NOMO-1 treated with dmso at 0.1 percent for 144 hours (cell line): Measurements from ENCODE around the gene TDRD6.

Experiments used
- DNase-seq: peaks from one replicate; lab custom pipeline; 2025; ENCODE audit not compliant: unreplicated experiment; lab: John Stamatoyannopoulos, UW

Gene TDRD6

DNA sequence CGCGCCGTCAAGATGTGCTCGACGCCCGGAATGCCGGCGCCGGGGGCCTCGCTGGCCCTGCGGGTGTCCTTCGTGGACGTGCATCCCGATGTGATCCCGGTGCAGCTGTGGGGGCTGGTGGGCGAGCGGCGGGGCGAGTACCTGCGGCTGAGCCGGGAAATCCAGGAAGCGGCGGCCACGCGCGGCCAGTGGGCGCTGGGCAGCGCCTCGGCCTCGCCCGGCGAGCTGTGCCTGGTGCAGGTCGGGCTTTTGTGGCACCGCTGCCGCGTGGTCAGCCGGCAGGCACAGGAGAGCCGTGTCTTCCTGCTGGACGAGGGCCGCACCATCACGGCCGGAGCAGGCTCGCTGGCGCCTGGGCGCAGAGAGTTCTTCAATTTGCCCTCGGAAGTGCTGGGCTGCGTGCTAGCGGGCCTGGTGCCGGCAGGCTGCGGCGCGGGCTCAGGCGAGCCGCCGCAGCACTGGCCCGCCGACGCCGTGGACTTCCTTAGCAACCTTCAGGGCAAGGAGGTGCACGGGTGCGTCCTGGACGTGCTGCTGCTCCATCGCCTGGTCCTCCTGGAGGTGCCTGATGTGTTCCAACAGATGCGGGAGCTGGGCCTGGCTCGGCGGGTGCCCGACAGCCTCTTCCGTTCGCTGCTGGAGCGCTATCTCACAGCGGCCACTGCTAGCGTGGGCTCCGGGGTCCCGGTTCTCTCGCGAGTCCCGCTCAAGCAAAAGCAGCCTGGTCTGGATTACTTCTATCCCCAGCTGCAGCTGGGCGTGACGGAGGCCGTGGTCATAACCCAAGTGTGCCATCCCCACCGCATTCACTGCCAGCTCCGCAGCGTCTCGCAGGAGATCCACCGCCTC, 656 bp downstream of the TDRD6 start:
- no peak for DNase-seq

- no peak for DNase-seq
Measured at GRCh38 chr6:46688966-46689335, 1.3 kb downstream of the TDRD6 start.

GRCh38 chr6:46689657-46690056, 2.0 kb downstream of the TDRD6 start:
- DNase-seq, result no peak

GRCh38 chr6:46690141-46690755, 2.6 kb downstream of the TDRD6 start:
- DNase-seq, result no peak

GRCh38 chr6:46690911-46691451, 3.3 kb downstream of the TDRD6 start:
- no peak for DNase-seq

DNA sequence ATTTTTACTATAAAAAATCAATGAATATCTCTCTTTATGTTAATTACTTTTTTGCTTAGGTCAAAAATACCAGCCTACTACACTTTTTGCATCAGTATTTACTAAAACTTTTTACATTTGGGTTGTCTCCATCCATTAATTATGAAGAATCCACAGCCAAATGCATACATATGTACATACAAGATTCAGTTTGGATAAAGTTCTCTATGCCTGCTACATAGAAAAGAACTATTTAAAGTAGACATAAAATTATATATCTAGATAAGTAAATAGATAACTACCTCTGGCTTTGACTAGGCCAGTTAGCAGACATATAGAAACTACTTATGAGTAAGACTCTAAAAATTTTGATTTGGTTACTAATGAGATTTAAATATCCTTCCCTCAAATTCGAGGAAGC, 12.3 kb downstream of the TDRD6 start:
- DNase-seq, result no peak

GRCh38 chr6:46704562-46704961, 16.9 kb downstream of the TDRD6 start:
- DNase-seq, result peak; percentile 40

- DNase-seq, result no peak
Measured at GRCh38 chr6:46706464-46706863, 18.8 kb downstream of the TDRD6 start.

- no peak for DNase-seq
Measured at GRCh38 chr6:46711491-46711890, 23.8 kb downstream of the TDRD6 start.

DNA sequence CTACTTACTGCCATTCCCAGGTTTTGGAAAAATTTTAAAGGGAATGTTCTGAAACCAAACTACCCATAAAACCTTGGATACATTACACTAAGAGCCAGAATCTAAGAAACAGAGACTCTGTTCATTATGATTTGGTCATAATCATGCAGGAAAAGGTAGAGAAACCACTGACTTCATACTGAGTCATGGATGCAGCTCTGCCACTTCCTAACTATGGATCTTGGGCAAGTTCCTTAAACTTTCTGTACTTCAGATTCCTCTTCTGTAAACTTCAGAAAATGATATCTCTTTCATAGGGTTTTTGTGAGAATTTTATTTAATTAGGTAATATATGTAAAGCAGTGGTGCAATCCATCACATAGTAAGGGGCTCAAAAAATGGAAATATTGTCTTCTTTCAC, 27.5 kb downstream of the TDRD6 start:
- DNase-seq, result peak; percentile 27

DNA sequence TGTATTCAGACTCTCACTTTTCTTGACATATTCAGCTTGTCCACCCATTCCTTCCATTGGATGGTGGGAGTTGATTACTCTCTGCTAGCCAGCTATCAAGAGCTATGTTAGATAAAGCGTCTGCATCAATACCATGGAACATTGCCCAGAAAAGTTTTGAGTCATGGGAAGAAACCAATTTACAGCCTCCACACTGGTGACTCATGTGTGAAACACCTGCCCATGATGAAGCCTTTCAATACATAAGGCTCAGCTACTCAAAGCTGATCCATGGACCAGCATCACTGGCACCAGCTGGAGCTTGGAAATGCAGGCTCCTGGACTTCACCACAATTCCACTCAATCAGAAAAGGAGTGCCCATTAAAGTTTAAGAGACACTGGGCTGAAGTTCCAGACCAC, 31.4 kb downstream of the TDRD6 start:
- DNase-seq, result no peak

GRCh38 chr6:46720401-46720800, 32.7 kb downstream of the TDRD6 start:
- no peak for DNase-seq

DNA sequence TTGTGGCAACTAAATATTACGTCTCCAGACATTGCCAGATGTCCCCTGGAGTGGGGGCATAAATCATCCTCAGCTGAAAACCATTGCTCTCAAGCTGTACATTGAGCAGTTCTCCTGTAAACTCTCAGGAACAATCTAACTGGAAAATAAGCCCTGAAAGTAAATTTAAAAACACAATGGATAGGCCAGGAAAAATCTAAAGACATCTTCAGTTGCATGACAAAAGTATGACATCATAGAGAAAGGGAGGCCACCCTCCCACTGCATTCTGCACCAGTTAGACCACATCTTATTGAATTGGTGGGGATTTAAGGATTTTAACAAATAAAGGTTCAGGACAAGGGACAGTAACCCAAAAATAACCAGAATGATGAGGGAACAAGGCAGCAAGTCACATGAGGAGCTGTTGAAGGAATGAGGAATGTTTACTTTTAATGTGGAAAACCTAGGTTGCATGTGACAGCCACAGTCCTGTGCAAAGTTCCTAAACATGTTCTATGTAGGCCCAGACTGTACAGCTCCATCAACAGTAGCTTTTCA, 42.2 kb downstream of the TDRD6 start:
- no peak for DNase-seq

DNA sequence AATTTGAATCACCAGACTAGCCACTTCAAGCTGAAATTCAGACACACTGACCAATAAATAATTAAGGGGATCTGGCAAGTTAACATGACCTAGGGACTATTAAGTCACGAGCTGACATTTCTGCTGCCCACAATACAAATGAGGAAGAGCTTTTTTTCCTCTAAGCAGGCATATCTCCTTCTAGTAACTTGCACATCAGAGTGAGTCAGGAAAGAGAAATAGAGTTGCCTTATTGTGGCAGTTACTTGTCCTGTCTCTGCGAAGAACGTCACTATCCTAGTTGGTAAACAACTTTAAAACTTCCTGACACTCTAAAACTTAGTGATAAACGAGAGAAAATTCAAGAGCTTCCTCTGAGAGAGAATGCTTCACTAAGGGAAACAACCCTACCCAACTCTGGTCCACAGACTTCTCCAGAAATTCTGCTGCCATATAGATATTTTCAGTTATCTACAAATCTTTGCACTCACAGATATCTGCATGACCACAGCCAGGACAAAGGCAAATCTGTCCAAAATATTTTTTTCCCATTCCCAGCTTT, 43.3 kb downstream of the TDRD6 start:
- peak; percentile 56 for DNase-seq

DNA sequence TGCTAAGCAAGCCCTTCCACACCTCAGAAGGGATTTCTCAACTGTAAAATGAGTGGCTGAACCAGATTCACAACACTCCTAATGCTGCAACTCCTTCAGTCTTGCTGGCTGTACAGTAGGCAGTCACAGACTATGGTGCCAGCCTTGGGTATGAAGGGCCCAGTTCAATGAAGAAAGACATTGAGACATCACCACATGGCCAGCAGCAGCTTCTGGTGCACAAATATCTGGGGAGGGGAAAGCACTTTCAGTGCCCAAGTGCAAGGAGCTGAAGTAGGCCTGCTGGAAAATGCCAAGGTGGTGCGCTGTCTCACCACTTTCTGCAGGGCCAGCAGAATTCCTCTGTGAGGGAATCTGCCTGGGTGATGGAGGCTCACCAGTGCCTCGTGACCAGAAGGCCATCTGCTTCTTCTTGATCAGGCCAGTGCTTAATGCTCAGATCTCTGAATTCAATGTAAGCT, 45.7 kb downstream of the TDRD6 start:
- DNase-seq, result no peak

GRCh38 chr6:46734867-46735719, 47.4 kb downstream of the TDRD6 start, which contains the start of gene PLA2G7:
Gene PLA2G7 (minus strand): TSS chr6:46735375. CDS start chr6:46722891, 12,484 bp downstream.
- DNase-seq, result no peak

GRCh38 chr6:46735720-46736031, 48.0 kb downstream of the TDRD6 start:
- DNase-seq, result no peak

- DNase-seq, result no peak
Measured at GRCh38 chr6:46736906-46737305, 49.2 kb downstream of the TDRD6 start.

DNA sequence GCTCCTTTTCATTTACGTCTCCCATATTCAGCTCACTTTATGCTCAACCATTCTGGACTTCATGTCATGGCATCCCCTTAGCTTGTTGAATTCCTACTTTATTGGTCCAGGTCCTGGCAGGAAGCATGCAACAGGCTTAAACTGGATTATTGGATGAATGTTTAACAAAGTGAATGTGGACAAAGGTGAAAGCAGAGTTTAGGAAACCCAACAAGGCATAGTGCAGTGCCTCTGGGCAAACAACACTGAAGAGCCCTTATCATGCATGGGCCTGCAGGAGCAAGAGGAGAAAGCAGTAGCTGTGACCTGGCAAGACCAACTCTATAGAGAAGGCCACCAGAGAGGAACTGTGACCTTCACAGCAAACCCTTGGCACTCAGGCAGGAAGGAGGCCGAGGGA, 53.8 kb downstream of the TDRD6 start:
- no peak for DNase-seq

DNA sequence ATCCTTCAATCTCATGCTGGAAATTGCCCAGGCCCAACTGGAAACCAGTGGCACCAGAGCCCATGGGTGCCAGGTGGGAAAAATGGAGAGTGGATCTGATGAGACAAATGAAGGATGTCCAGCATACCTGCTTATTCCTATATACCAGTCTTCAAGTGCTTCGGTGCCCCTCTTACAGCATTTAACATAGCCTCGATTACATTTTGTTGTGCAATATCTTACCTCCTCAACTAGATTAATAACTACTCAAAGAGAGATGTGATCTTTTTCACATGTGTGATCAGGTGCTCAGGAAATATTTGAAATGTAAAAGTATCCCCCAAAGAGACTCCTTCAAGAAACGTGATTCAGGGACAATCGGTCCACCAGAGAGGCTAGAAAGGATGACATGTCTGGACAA, 54.2 kb downstream of the TDRD6 start:
- no peak for DNase-seq
